Esophagus squamous epithelium (tissue), 4 donors: Measurements from ENCODE around the gene C16orf54.

Experiments
- POLR2A ChIP-seq, 4 donors: fragments of 450-650 bp; IDR thresholded peaks; one replicate each; pipeline ENCODE4 v1.6.1; 2017; ENCODE audit warnings: antibody characterized with exemption in 4 of 4, mild to moderate bottlenecking in 4 of 4, moderate library complexity in 3 of 4
- TF ChIP-seq, protein P1 (sequence below), 6 experiments: fragments of 450-650 bp in 4 of 6; fragments of 200-600 bp in 2 of 6; sonication (generic) in 2 of 6; IDR thresholded peaks; one replicate each; pipeline ENCODE4 v1.5.1; 2016 to 2019; ENCODE audit warnings: antibody characterized with exemption in 6 of 6, mild to moderate bottlenecking in 4 of 6, moderate library complexity in 4 of 6

DNA sequence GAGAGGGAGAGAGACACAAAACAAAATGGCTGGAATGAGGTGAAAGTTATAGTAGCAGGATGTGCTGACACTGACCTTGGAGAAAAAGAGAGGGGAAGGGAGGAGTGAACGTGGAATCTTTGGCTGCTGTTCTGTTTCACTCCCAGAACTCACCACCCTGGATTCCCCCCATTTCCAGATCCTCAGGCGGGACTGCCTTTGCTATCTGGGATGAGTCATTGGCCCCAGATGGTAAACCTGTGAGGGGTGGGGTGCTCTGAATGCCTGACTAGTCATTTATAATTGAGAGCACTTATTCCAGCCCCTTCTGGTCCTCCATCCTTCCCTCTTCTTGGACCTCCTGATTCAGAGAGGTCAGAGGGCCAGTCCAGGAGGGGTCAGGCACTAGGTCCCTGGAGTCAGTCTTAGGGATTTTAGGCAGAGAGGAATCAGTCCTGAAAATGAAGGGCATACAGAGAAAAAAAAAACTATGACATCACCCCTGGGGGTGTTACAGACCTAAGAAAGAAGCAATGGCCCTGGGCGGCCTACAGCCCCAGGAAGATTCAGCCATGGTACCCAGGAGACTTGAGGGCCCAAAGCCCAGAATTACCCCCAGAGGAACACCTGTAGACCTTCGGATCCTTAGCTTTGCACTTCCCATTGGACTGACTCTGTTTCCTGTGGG lies 30.1 kb upstream of the C16orf54 start:
- TF ChIP-seq, protein P1, sequence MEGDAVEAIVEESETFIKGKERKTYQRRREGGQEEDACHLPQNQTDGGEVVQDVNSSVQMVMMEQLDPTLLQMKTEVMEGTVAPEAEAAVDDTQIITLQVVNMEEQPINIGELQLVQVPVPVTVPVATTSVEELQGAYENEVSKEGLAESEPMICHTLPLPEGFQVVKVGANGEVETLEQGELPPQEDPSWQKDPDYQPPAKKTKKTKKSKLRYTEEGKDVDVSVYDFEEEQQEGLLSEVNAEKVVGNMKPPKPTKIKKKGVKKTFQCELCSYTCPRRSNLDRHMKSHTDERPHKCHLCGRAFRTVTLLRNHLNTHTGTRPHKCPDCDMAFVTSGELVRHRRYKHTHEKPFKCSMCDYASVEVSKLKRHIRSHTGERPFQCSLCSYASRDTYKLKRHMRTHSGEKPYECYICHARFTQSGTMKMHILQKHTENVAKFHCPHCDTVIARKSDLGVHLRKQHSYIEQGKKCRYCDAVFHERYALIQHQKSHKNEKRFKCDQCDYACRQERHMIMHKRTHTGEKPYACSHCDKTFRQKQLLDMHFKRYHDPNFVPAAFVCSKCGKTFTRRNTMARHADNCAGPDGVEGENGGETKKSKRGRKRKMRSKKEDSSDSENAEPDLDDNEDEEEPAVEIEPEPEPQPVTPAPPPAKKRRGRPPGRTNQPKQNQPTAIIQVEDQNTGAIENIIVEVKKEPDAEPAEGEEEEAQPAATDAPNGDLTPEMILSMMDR (IDR thresholded peaks at IDR 0.05) = no peak
- TF ChIP-seq POLR2A (IDR thresholded peaks at IDR 0.05) = no peak
